SK-N-SH (cell line): Measurements from ENCODE around the gene PPP1R36.

Experiments used
- CHD2 ChIP-seq: fragments of 150-350 bp; IDR thresholded peaks from 2 replicates; pipeline ENCODE4 v1.6.1; 2018; ENCODE audit warnings: low read length; ENCODE audit not compliant: partially characterized antibody
- EZH2phosphoT487 ChIP-seq: fragments of 200-600 bp; sonication (generic); IDR thresholded peaks from 2 replicates; pipeline ENCODE4 v1.6.1; 2017; ENCODE audit warnings: low read depth, mixed run types, mild to moderate bottlenecking, antibody characterized with exemption, moderate library complexity, borderline replicate concordance
- MEF2A ChIP-seq: IDR thresholded peaks from 2 replicates; pipeline ENCODE4 v1.4.0; 2012; ENCODE audit warnings: low read depth, borderline replicate concordance
- POLR2AphosphoS5 ChIP-seq: IDR thresholded peaks from 2 replicates; pipeline ENCODE4 v1.6.1; 2012; ENCODE audit warnings: low read depth, low read length
- RCOR1 ChIP-seq: fragments of 150-350 bp; IDR thresholded peaks from 2 replicates; pipeline ENCODE4 v1.6.1; 2017; ENCODE audit warnings: antibody characterized with exemption, low read length
- SMC3 ChIP-seq: IDR thresholded peaks from 2 replicates; pipeline ENCODE4 v1.6.1; 2012; ENCODE audit warnings: low read depth, low read length, improper control_type of control experiment
- TF ChIP-seq, protein P1 (sequence below): fragments of 200-600 bp; sonication (generic); IDR thresholded peaks from 2 replicates; pipeline ENCODE4 v1.6.1; 2017; ENCODE audit warnings: antibody characterized with exemption, mild to moderate bottlenecking, moderate library complexity
- TF ChIP-seq, protein P2 (sequence below): IDR thresholded peaks from 2 replicates; pipeline ENCODE4 v1.4.0; 2012; ENCODE audit warnings: low read depth, borderline replicate concordance
- TF ChIP-seq, protein P3 (sequence below): IDR thresholded peaks from 2 replicates; pipeline ENCODE4 v1.4.0; 2012; ENCODE audit warnings: low read depth

DNA sequence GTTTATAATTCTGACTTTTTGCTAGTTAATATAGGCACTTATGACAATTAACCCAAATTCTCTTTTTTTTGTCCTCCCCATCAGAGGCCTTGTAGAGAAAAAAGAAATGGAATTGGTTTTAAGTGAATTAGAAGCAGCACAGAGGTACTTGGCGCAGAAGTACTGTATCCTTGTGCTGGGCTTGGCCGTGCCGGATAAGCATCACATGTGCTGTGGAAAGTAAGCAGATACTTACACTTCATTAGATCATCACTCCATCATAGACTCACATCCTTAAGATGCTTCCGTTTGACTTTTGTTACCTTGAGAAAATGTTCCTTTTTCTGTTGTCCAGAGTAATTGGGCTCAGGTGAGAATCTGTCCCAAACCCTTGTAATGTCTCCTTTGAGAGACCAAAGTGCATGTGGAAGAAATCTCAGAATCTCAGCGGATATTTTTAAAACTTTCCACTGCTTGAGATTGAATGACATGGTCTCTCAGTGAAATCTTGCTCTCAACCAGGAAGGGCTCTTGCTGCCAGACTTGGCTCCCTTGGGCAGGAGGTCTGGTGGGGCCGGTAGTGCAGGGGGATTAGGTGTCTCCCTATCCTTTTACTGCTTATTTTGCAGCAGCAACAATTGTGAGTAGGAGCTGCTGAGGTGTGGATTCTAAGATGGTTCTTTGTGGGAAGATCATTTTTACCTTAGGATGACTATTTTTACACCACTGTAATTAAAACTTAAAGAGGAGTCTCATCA is 24.8 kb downstream of the PPP1R36 start:
- TF ChIP-seq, protein P1, sequence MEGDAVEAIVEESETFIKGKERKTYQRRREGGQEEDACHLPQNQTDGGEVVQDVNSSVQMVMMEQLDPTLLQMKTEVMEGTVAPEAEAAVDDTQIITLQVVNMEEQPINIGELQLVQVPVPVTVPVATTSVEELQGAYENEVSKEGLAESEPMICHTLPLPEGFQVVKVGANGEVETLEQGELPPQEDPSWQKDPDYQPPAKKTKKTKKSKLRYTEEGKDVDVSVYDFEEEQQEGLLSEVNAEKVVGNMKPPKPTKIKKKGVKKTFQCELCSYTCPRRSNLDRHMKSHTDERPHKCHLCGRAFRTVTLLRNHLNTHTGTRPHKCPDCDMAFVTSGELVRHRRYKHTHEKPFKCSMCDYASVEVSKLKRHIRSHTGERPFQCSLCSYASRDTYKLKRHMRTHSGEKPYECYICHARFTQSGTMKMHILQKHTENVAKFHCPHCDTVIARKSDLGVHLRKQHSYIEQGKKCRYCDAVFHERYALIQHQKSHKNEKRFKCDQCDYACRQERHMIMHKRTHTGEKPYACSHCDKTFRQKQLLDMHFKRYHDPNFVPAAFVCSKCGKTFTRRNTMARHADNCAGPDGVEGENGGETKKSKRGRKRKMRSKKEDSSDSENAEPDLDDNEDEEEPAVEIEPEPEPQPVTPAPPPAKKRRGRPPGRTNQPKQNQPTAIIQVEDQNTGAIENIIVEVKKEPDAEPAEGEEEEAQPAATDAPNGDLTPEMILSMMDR, result no peak
- TF ChIP-seq MEF2A (no peak), CHD2 (no peak), POLR2AphosphoS5 (no peak), EZH2phosphoT487 (no peak), SMC3 (no peak), RCOR1 (no peak)
- TF ChIP-seq, protein P2, sequence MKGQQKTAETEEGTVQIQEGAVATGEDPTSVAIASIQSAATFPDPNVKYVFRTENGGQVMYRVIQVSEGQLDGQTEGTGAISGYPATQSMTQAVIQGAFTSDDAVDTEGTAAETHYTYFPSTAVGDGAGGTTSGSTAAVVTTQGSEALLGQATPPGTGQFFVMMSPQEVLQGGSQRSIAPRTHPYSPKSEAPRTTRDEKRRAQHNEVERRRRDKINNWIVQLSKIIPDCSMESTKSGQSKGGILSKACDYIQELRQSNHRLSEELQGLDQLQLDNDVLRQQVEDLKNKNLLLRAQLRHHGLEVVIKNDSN, result no peak
- TF ChIP-seq, protein P3, sequence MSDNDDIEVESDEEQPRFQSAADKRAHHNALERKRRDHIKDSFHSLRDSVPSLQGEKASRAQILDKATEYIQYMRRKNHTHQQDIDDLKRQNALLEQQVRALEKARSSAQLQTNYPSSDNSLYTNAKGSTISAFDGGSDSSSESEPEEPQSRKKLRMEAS, result no peak
